GM19023 (cell line): Measurements from ENCODE around the gene ZNF521.

Source experiments
- ATAC-seq: cut with Tn5 transposase; IDR thresholded peaks from one replicate; pipeline ENCODE4 v1.9.1; 2021; ENCODE audit warnings: mild to moderate bottlenecking, moderate library complexity; ENCODE audit not compliant: unreplicated experiment

ZNF521 gene

GRCh38 chr18:25340762-25341161, 11.2 kb downstream of the ZNF521 start:
- no peak for ATAC-seq

GRCh38 chr18:25335676-25336075, 16.3 kb downstream of the ZNF521 start:
- no peak for ATAC-seq

- no peak for ATAC-seq
These were observed 16.9 kb downstream of the ZNF521 start for GRCh38 chr18:25335062-25335461.

DNA sequence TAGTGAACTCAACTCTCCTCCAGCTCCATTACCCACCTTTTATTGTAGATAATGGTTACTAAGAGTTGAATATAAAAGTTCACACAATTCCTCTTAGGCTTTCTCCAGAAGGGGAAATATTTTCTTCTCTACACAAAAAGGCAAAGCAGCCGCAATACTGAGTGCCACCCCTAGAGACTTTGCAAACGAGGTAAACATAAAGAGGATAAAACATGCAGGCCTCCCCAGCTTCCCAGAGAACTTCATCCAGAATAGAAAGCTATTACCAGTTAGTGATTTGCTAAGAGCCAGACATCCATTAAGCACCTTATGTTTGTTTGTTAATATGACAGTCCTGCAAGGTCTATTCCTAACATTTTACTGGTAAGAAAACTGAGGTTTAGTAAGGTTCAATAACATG, 17.4 kb downstream of the ZNF521 start:
- ATAC-seq = no peak

- ATAC-seq = no peak
These were observed 20.0 kb downstream of the ZNF521 start for GRCh38 chr18:25332002-25332401.

DNA sequence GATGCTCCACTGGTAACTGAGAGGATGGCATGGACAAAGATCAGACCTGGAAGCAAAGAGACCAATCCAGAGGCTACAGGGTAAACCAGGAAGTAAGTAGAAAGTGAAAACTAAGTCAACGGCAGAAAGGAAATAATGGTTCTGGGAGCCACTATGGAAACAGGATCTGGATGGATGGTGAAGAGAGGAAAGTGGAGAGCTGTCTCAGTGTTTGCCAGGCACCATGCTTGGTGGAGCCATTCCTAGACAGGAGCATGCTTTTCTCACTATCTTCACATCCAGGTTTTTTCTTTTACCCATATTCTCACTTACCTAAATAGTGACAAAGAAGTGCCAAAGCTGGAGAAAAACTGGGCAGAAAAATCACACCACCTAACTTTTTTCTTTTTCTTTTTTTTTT, 22.2 kb downstream of the ZNF521 start:
- ATAC-seq = no peak

- ATAC-seq = no peak
These were observed 24.4 kb downstream of the ZNF521 start for GRCh38 chr18:25327584-25327983.

GRCh38 chr18:25326361-25326952, 25.5 kb downstream of the ZNF521 start:
- ATAC-seq = no peak

GRCh38 chr18:25322806-25323205, 29.2 kb downstream of the ZNF521 start:
- ATAC-seq = no peak

DNA sequence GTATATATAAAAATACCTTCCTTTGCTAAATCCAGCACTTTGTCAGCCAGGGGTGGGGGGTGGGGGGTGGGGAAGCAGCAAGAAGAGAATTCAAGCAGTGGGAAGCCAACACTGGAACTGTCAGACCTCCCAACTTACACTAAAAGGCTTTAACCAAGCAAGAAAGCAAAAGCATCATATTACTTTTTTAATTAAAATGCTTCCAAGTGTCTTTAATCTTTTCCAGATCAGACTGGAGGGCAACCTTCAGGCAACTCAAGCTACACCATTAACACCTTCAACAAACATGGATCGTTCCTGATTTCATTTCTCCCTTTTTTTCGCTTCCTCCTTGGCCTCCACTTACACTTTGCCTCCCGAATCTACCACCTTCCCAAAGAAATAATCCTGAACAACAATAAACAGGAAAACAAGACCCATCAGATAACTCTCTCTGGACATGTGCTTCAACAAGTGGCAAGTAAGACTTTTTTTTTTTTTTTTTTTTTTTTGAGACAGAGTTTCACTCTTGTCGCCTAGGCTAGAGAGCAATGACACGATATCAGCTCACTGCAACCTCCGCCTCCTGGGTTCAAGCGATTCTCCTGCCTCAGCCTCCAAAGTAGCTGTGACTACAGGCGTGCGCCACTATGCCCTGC, 35.5 kb downstream of the ZNF521 start:
- ATAC-seq = no peak

GRCh38 chr18:25314838-25315190, 37.2 kb downstream of the ZNF521 start:
- no peak for ATAC-seq

GRCh38 chr18:25314151-25314837, 37.7 kb downstream of the ZNF521 start:
- ATAC-seq = no peak

DNA sequence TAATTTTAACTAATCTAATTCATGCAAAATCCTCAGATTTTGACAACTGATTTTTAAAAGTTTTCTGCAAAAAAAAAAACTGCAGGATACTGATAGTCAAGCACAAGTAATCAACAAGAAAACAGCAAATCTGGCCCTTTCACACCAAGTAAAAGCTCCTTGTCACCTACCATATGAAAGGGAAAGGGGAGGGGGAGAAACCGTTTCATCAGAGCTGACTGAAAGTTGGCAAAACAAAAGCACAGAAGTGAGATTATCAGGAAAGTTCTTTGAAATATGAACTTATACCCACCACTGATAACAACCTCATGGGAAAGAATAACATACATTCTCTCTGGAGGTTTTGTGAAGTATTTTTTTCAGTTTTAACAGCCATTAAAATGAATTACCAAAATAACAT, 38.7 kb downstream of the ZNF521 start:
- ATAC-seq = no peak

DNA sequence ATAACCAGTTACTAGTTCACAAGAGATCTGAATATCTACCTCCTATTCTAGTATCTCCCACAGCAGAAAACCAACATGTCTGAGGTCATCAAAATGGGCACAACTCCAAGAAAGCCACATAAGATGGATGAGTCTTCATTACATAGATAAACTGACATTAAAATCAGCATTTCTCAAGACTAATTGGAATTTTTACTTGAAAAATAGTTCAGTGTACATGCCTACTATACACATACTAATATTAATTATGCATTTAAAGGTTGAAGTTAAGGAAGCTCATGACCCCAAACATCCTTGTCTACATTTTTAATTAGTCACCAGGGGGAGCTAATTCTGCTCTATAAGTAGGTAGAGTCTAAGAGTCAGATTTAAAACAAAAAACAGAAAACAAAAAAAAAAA, 41.9 kb downstream of the ZNF521 start:
- no peak for ATAC-seq

DNA sequence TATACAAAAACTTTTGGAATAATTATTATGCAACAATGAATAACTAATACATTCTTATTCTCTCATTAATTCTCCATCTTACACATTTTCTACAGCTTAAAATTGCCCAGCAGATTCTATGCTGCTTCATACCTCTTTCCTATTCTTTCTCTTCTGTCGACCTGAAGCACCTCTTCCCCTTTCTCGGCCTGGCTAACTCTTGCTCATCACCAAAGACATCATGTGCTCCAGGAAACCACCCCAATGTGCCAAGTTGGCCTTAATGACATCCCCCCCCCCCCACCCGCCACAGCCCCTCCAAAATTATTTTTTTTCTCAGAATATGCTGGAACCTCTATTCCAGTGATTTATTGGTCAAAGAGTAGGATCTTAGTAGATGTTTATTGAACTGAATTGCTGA, 43.6 kb downstream of the ZNF521 start:
- no peak for ATAC-seq

- ATAC-seq = no peak
These were observed 44.8 kb downstream of the ZNF521 start for GRCh38 chr18:25307192-25307591.

GRCh38 chr18:25306671-25307070, 45.3 kb downstream of the ZNF521 start:
- ATAC-seq = no peak

DNA sequence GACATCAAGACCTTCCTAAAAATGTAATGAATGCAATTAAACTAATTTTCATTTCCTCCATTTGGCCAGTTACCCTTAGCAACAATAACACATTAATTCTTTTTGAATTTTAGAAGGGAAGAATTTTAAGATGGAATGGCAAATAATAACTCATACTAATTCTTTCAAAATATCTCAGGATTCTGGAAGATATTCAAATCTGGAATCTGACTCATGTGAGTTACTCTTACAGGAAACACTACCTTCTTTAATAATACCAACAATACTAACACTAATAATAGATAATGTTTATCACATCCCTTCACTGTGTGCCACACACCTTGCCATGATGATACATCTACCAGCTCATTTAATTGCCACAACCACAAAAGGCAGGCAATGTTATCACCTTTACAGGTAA, 46.4 kb downstream of the ZNF521 start:
- no peak for ATAC-seq

DNA sequence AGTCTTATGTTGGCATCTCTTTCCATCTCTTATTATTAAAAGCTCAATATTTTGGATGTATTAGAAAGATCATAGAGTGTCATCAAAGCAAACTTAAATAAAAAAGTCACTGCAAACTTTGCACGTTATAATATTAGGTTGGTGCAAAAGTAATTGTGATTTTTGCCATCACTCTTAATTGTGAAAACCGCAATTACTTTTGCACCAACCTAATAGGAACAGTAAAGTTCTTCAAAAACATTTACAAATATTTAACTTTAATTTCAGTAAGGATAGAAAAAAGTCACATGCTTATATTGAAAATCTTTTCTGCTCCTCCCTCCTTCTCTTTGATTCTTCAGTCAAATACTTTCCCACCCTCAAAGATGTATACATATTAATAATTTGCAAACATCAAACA, 51.5 kb downstream of the ZNF521 start:
- ATAC-seq = no peak

- no peak for ATAC-seq
These were observed 52.3 kb downstream of the ZNF521 start for GRCh38 chr18:25299426-25300300.

- no peak for ATAC-seq
These were observed 53.1 kb downstream of the ZNF521 start for GRCh38 chr18:25298853-25299274.
